AG04450 (cell line): Measurements from ENCODE around the gene VWA2. TPM values are rescaled to one million over a fixed set of nuclear protein-coding genes. Genes with fewer than 3 reads are reported as not detected.

Source experiments
- CTCF ChIA-PET: fragments of 300-600, 350-600 bp; formaldehyde crosslinking; extraction: SDS; loops from one replicate; lab custom pipeline; 2022; ENCODE audit warnings: antibody characterized with exemption, inconsistent platforms; lab: Charles Lee
- POLR2A ChIA-PET: fragments of 350-600 bp; formaldehyde crosslinking; extraction: SDS; loops from one replicate; lab custom pipeline; 2021; ENCODE audit warnings: antibody characterized with exemption, inconsistent platforms; lab: Yijun Ruan, JAX
- DNase-seq: peaks from one replicate; pipeline ENCODE4 v3.0.0-alpha.2; 2011; ENCODE audit warnings: low read depth, low spot score
- H3K27ac ChIP-seq: one replicate; pipeline ENCODE4 v1.5.1; 2012; ENCODE audit warnings: low read depth, low read length, control low read depth
- H3K27me3 ChIP-seq: one replicate; pipeline ENCODE4 v1.6.0; 2012; ENCODE audit warnings: low read length; ENCODE audit not compliant: control insufficient read depth, insufficient read depth
- H3K4me3 ChIP-seq: 2 replicates; pipeline ENCODE4 v1.5.1; 2011; ENCODE audit warnings: mild to moderate bottlenecking, low read depth, low read length, control low read depth
- H3K9me3 ChIP-seq: 2 replicates; pipeline ENCODE4 v1.5.1; 2012; ENCODE audit warnings: low read length; ENCODE audit not compliant: control insufficient read depth, insufficient read depth
- polyA plus RNA-seq: library from polyadenylated mRNA; depleted of rRNA; stranded (reverse); fragments of >200 nt; gene quantifications from 2 replicates; pipeline ENCODE4 v1.2.3, GENCODE V29; 2011
- TF ChIP-seq, protein P1 (sequence below): IDR thresholded peaks from 2 replicates; pipeline ENCODE4 v1.5.1; 2011; ENCODE audit warnings: low read depth, low read length, control low read depth, inconsistent platforms

The VWA2 gene
- polyA plus RNA-seq, 1 experiment = not detected

DNA sequence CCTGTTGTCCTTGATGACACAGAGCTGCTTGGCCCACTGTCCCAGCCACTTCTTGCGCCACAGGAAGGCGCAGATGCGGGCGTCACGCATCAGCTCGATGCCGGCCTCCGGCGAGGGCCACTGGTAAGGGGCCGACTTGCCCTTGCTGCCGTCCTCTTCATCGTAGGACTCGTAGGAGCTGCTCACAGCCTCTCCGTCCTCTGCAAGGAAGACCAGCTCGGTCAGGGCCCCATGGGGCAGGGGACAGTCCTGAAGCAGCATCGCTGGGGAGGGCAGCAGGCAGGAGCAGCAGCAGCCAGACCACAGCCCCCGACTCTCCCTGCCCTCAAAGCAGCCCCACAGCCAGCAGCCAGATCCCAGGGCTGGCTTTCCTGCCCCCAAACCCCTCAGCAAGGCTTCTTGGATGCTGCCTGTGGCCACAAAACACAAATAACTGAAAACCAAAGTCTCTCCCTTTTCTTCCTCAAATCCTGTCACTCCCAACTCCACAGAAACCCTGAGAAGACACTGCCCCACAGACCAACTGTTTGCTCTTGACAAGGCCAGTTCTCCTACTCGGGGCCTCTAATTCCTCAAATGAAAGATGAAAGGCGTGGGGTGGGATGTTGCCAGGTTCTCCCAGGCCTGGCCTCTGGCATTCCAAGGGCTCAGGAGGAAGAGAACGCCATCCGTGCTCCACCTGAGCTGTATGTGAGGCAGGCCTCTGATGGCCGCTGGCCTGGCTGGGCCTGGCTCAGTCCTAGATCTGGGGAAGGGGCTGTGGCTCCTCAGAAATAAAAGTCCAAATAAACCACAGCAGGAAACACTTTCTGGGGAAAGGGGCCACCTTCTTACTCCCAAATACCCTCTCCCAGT lies 76.7 kb downstream of the VWA2 start:
- H3K27me3 ChIP-seq = peaks cover 39% of the 10 kb centered on the region
- H3K27ac ChIP-seq = no peak overlapping the region
- ChIA-PET POLR2A (no interaction called here), CTCF (interaction anchor here (0.6 kb wide), 1 partner anchor 1116 kb away, joined by 3 read pairs; no protein-coding TSS in a partner anchor)
- no peak overlapping the region for H3K4me3 ChIP-seq
- H3K9me3 ChIP-seq = no peaks in the 10 kb centered on the region; the same call in 1 of the 2 replicates
- DNase-seq = no peak
- TF ChIP-seq, protein P1, sequence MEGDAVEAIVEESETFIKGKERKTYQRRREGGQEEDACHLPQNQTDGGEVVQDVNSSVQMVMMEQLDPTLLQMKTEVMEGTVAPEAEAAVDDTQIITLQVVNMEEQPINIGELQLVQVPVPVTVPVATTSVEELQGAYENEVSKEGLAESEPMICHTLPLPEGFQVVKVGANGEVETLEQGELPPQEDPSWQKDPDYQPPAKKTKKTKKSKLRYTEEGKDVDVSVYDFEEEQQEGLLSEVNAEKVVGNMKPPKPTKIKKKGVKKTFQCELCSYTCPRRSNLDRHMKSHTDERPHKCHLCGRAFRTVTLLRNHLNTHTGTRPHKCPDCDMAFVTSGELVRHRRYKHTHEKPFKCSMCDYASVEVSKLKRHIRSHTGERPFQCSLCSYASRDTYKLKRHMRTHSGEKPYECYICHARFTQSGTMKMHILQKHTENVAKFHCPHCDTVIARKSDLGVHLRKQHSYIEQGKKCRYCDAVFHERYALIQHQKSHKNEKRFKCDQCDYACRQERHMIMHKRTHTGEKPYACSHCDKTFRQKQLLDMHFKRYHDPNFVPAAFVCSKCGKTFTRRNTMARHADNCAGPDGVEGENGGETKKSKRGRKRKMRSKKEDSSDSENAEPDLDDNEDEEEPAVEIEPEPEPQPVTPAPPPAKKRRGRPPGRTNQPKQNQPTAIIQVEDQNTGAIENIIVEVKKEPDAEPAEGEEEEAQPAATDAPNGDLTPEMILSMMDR = no peak

DNA sequence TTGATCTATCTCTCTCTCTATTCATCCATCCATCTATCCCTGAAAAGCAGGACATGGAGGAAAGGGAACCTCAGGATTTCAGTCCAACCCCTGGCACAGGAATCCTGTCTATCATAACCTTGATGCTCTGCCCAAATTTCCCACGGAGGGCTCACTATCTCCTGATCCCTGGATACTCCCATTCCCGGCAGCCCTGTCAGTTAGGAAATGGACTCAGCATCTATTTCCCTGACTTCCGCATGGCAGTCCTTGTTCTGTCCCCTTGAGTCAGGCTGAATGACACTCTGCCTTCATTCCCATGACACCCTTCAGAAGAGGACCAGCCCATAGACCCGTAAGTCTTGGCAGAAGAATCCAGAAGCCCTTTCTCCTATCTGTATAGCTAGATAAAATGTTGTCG lies 77.7 kb downstream of the VWA2 start:
- ChIA-PET CTCF (no interaction called here), POLR2A (no interaction called here)
- DNase-seq = no peak

DNA sequence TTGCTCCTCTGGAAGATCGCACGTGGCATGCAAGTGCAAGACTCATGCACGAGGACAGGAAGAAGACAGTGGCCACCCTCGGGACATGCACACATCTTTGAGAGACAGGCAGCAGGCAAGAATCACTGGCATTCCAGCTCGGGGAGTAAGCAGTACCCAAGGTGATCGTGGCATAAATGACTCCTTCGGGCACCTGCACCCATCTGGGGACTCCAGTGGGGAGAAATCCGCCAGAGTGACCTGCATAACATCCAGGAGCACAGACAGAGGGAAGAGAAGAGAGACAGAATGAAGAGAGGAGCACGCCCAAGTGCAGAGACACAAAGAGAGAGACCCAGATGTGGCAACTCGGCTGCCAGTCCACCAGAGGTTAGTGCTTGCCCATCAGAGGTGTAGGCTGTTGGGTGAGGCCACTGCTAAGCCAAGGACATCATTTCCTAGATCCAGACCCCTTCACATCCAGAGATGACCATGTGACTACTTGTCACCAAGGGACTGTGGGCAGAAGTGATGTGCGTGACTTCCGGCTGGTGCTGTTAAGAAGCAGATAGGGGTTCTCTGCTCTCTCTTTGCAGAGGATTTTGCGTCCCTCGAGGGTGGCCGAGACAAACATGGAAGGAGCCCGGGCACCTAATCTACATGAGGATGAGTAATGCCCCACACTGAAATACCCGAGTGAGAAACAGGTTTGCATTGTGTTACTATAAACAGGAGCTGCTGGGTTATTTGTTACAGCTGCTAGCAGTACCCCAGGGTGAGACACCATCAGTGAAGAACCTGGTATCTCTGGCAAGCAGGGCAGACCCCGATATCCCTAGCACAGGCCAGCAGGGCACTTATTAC lies 80.6 kb downstream of the VWA2 start:
- no peak overlapping the region for H3K4me3 ChIP-seq
- TF ChIP-seq, protein P1 = no peak
- peaks cover 35% of the 10 kb centered on the region for H3K27me3 ChIP-seq
- POLR2A ChIA-PET = no interaction called here
- no peaks in the 10 kb centered on the region; the same call in 1 of the 2 replicates for H3K9me3 ChIP-seq
- no peak for DNase-seq
- CTCF ChIA-PET = no interaction called here
- no peak overlapping the region for H3K27ac ChIP-seq

More for the DNA sequence above, 77.7 kb downstream of the VWA2 start:
- TF ChIP-seq, protein P1 = no peak
- H3K27ac ChIP-seq = no peak overlapping the region
- H3K27me3 ChIP-seq = peaks cover 34% of the 10 kb centered on the region
- no peaks in the 10 kb centered on the region; the same call in 1 of the 2 replicates for H3K9me3 ChIP-seq
- no peak overlapping the region for H3K4me3 ChIP-seq

DNA sequence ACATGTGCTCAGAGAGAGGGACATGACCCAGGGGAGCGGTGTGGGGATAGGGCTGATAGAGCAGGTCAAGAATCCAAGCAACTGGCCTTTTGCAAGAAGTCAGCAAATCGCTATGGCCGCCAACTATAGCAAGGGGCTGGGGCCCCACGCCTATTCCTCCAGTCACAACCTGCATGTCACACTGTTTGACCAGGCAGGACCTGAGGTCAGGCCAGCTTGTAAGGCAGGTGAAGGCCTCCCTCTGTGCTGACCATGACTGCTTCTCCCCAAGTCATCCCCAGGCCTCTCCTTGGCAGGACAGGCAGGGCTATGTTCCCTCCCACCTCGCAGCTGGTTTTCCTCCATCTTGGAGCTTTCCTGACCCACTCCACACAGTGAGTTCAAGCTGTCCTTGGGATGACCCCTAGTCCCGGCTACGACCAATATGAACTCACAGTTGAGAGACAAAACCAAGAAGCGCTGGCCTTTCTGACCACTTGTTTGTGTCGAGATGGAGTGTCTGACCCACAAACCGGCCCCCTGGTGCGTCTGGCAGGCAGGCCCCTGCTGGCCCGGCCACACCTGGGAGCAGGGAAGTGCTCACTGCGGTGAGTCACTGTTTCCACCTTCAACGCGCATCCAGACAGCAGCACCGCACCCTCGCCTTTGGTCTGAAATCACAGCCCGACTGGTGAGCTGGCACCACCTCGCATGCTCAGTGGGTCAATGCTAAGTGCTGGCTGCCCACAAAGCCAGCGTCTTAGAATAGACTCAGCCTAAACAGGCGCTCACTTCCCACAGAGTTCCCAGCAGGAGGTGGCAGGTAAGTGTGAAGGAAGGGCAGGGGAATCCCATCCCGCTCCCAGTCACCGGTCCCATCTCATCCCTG lies 81.4 kb downstream of the VWA2 start:
- no peak overlapping the region for H3K4me3 ChIP-seq
- H3K27ac ChIP-seq = no peak overlapping the region
- ChIA-PET CTCF (no interaction called here), POLR2A (no interaction called here)
- TF ChIP-seq, protein P1 = no peak
- no peaks in the 10 kb centered on the region; the same call in 1 of the 2 replicates for H3K9me3 ChIP-seq
- DNase-seq = no peak
- H3K27me3 ChIP-seq = peaks cover 36% of the 10 kb centered on the region
